ENCODE data around the gene ATG2A. TPM values are rescaled to one million over a fixed set of nuclear protein-coding genes. Genes with fewer than 3 reads are reported as not detected.

Gene ATG2A
- total and polyA plus RNA-seq, 9 of the 15 experiments (the other 6 are each of a cell fraction or from before 2014, with no cell fraction given), result 0.25 to 45.9 (median 5.2) TPM

- TF ChIP-seq ESRRA (IDR thresholded peaks at IDR 0.05; ENCODE audit: borderline replicate concordance, low read depth) (no peak), POLR2H (tag; IDR thresholded peaks at IDR 0.05; ENCODE audit: low read depth) (no peak), NR1H2 (CRISPR knock-in tag; IDR thresholded peaks at IDR 0.05) (no peak), CEBPB (tag; IDR thresholded peaks at IDR 0.05) (peak; percentile 40; the same call in 1 of the 2 replicates), ATF2 (CRISPR knock-in tag; IDR thresholded peaks at IDR 0.05) (no peak), ATF7 (IDR thresholded peaks at IDR 0.05) (peak; percentile 57), ZBTB8A (IDR thresholded peaks at IDR 0.05; ENCODE audit: partially characterized antibody) (no peak), ZFX (CRISPR knock-in tag; IDR thresholded peaks at IDR 0.05) (peak; percentile 66; the same call in 1 of the 2 replicates), JUND (IDR thresholded peaks at IDR 0.05; ENCODE audit: borderline replicate concordance, low read depth, low read length) (peak; percentile 19; the same call in 1 of the 2 replicates), JUND (tag; IDR thresholded peaks at IDR 0.05; ENCODE audit: borderline replicate concordance, low read depth, low read length) (no peak; the same call in 2 of the 3 replicates), ZNF561 (CRISPR knock-in tag; conservative IDR thresholded peaks at IDR 0.05) (no peak), NR4A1 (CRISPR knock-in tag; IDR thresholded peaks at IDR 0.05) (no peak), NR4A1 (tag; IDR thresholded peaks at IDR 0.05) (no peak), ZNF583 (CRISPR knock-in tag; IDR thresholded peaks at IDR 0.05) (no peak), RAD21 (CRISPR knock-in tag; conservative IDR thresholded peaks at IDR 0.05 in 1 of 2, IDR thresholded peaks at IDR 0.05 in 1 of 2) (peak; percentile 23 to 41; a peak in 3 of 4 replicates), MCM5 (IDR thresholded peaks at IDR 0.05; ENCODE audit: low read depth) (no peak), ZNF695 (CRISPR knock-in tag; IDR thresholded peaks at IDR 0.05) (no peak), CAMTA2 (CRISPR knock-in tag; conservative IDR thresholded peaks at IDR 0.05) (no peak), GABPB2 (CRISPR knock-in tag; conservative IDR thresholded peaks at IDR 0.05) (no peak), CREB5 (CRISPR knock-in tag; IDR thresholded peaks at IDR 0.05) (no peak), ATF3 (IDR thresholded peaks at IDR 0.05) (0 out of 2 replicates have a peak, but pooled peaks have one; percentile 37), ATF3 (CRISPR knock-in tag; conservative IDR thresholded peaks at IDR 0.05) (no peak), POLR2A (conservative IDR thresholded peaks at IDR 0.05) (no peak), CEBPG (CRISPR knock-in tag; IDR thresholded peaks at IDR 0.05) (no peak), CEBPG (tag; conservative IDR thresholded peaks at IDR 0.05 in 1 of 2, IDR thresholded peaks at IDR 0.05 in 1 of 2) (peak in 1 of 2 experiments; percentile 36; a peak in 1 of 4 replicates), MCM3 (IDR thresholded peaks at IDR 0.05) (no peak), SMARCA4 (IDR thresholded peaks at IDR 0.05) (peak; percentile 28; the same call in 1 of the 2 replicates), GABPA (tag; conservative IDR thresholded peaks at IDR 0.05; ENCODE audit: low read depth) (no peak), SRF (CRISPR knock-in tag; IDR thresholded peaks at IDR 0.05) (no peak)
These were observed 1.0 kb upstream of the ATG2A start (continued) for GRCh38 chr11:64918017-64918416.

All from K562 (cell line).